Panc1 (cell line): ENCODE measurements around the gene HINT1. TPM values are rescaled to one million over a fixed set of nuclear protein-coding genes. Genes with fewer than 3 reads are reported as not detected.

Source experiments
- ATAC-seq: fragments of 200-7000 bp; cut with Tn5 transposase; 2 replicates; pipeline ENCODE4 v1.9.1; 2020; ENCODE audit warnings: mild to moderate bottlenecking, moderate library complexity
- Bru-seq: library from RNA; stranded (reverse); fragments of 400-500 nt; gene quantifications from one replicate; lab custom pipeline; 2021; lab: Mats Ljungman, UMichigan
- BruChase-seq, 2 experiments: library from RNA; stranded (reverse); fragments of 400-500 nt; gene quantifications; one replicate each; lab custom pipeline; 2021; lab: Mats Ljungman, UMichigan
- BruUV-seq: library from RNA; stranded (reverse); fragments of 400-500 nt; replicated peaks from 2 replicates; lab custom pipeline; 2021; lab: Mats Ljungman, UMichigan
- CTCF ChIA-PET: fragments of 300-600 bp; sonication (Branson Sonifier 250); formaldehyde crosslinking; loops from one replicate; lab custom pipeline; 2022; ENCODE audit warnings: antibody characterized with exemption; lab: Charles Lee
- POLR2A ChIA-PET: fragments of 300-600 bp; sonication (Branson Sonifier 250); formaldehyde crosslinking; loops from one replicate; lab custom pipeline; 2022; ENCODE audit warnings: antibody characterized with exemption; lab: Charles Lee
- DNase-seq: peaks from one replicate; pipeline ENCODE4 v3.0.0-alpha.2; 2010; ENCODE audit warnings: low read depth, low spot score
- H3K27ac ChIP-seq: 2 replicates; pipeline ENCODE4 v1.5.1; 2011; ENCODE audit warnings: mild to moderate bottlenecking, low read length, inconsistent platforms
- H3K27me3 ChIP-seq: fragments of 200-500 bp; sonication (Bioruptor generic); 2 replicates; pipeline ENCODE4 v1.6.0; 2014; ENCODE audit warnings: low read length, inconsistent platforms; ENCODE audit not compliant: control insufficient read depth, insufficient read depth
- H3K36me3 ChIP-seq: fragments of 200-500 bp; sonication (Bioruptor generic); 2 replicates; pipeline ENCODE4 v1.5.1; 2014; ENCODE audit warnings: inconsistent platforms, mild to moderate bottlenecking, low read length, moderate library complexity; ENCODE audit not compliant: control insufficient read depth, insufficient read depth
- H3K4me1 ChIP-seq: 2 replicates; pipeline ENCODE4 v1.5.1; 2011; ENCODE audit warnings: inconsistent platforms, mild to moderate bottlenecking, low read length, moderate library complexity; ENCODE audit not compliant: control insufficient read depth, insufficient read depth
- H3K4me3 ChIP-seq, 2 experiments: 2 replicates each; pipeline ENCODE4 v1.5.1; 2011 to 2012; ENCODE audit warnings: low read depth in 2 of 2, low read length in 2 of 2, mild to moderate bottlenecking in 2 of 2, inconsistent platforms in 1 of 2, moderate library complexity in 1 of 2
- H3K9me3 ChIP-seq: fragments of 200-500 bp; sonication (Bioruptor generic); 2 replicates; pipeline ENCODE4 v1.5.1; 2014; ENCODE audit warnings: low read depth, mild to moderate bottlenecking, inconsistent platforms, low read length, moderate library complexity; ENCODE audit not compliant: control insufficient read depth, insufficient read depth
- CTCF ChIP-seq: fragments of 450-650 bp; IDR thresholded peaks from 2 replicates; pipeline ENCODE4 v1.5.1; 2017; ENCODE audit warnings: mild to moderate bottlenecking
- POLR2AphosphoS5 ChIP-seq: IDR thresholded peaks from 2 replicates; pipeline ENCODE4 v1.6.1; 2012; ENCODE audit warnings: mild to moderate bottlenecking, low read depth, low read length, moderate library complexity
- SIN3A ChIP-seq: IDR thresholded peaks from 2 replicates; pipeline ENCODE4 v1.6.1; 2012; ENCODE audit warnings: low read depth, mild to moderate bottlenecking, low read length, moderate library complexity, borderline replicate concordance; ENCODE audit not compliant: insufficient read depth
- TCF7L2 ChIP-seq: IDR thresholded peaks from 2 replicates; pipeline ENCODE4 v1.6.1; 2011; ENCODE audit warnings: mild to moderate bottlenecking, low read depth, low read length, inconsistent platforms
- in situ Hi-C: cut with HindIII; loops from 2 replicates; pipeline ENCODE4 v1.10.0; 2016; ENCODE audit warnings: low sequenced_read_pairs, low pct_unique_long_range_greater_than_20kb
- intact Hi-C: fragments of 100-400 bp; cut with micrococcal nuclease; formaldehyde crosslinking; loops from one replicate; pipeline ENCODE4 v1.10.0; 2022; ENCODE audit not compliant: unreplicated experiment
- long read RNA-seq: library from polyadenylated mRNA; unstranded; transcript quantifications from one replicate; pipeline ENCODE4 v2.0.0, GENCODE V29; 2021; ENCODE audit not compliant: unreplicated experiment
- polyA plus RNA-seq: library from polyadenylated mRNA; unstranded; fragments of >200 nt; gene quantifications from one replicate; pipeline ENCODE4 v1.2.1, GENCODE V29; 2012; ENCODE audit warnings: missing spikeins; ENCODE audit not compliant: insufficient read length
- total RNA-seq: library from RNA; stranded (reverse); gene quantifications from one replicate; pipeline ENCODE4 v1.2.1, GENCODE V29; 2021; ENCODE audit not compliant: unreplicated experiment
- TF ChIP-seq, protein P1 (sequence below), 2 experiments: IDR thresholded peaks; 2 replicates each; pipeline ENCODE4 v1.6.1; 2011 to 2012; ENCODE audit warnings: low read depth in 2 of 2, control low read depth in 1 of 2, low read length in 1 of 2, mild to moderate bottlenecking in 1 of 2, moderate library complexity in 1 of 2; ENCODE audit not compliant: insufficient read depth in 1 of 2

Gene HINT1
- total RNA-seq (233 TPM), Bru-seq, nascent RNA (percentile 95 among the genes with signal in this experiment), BruChase-seq, experiment 1, labeled RNA remaining after a 2-hour chase (percentile 92 among the genes with signal in this experiment), BruChase-seq, experiment 2, labeled RNA remaining after a 6-hour chase (percentile 93 among the genes with signal in this experiment)
- 316 TPM for polyA plus RNA-seq
- long read RNA-seq, transcript HINT1-209 (3 exons, 656 nt): minor isoform, 5 of 306 reads
- long read RNA-seq, transcript HINT1-201 (3 exons, 1,081 nt): major isoform, 189 of 306 reads
- long read RNA-seq, partial matches to known transcripts: 1 of 306 reads
- long read RNA-seq, other reads (novel, unspliced or antisense): 108 of 306 reads

GRCh38 chr5:131165119-131165727 lies at the start of gene HINT1:
Gene HINT1, minus strand, starts transcription at chr5:131165256. Its CDS starts 51 bp downstream, at chr5:131165205.
- TF ChIP-seq SIN3A (no peak; the same call in 1 of the 2 replicates), POLR2AphosphoS5 (peak; percentile 92), TCF7L2 (no peak), CTCF (peak; percentile 53)
- TF ChIP-seq, protein P1, sequence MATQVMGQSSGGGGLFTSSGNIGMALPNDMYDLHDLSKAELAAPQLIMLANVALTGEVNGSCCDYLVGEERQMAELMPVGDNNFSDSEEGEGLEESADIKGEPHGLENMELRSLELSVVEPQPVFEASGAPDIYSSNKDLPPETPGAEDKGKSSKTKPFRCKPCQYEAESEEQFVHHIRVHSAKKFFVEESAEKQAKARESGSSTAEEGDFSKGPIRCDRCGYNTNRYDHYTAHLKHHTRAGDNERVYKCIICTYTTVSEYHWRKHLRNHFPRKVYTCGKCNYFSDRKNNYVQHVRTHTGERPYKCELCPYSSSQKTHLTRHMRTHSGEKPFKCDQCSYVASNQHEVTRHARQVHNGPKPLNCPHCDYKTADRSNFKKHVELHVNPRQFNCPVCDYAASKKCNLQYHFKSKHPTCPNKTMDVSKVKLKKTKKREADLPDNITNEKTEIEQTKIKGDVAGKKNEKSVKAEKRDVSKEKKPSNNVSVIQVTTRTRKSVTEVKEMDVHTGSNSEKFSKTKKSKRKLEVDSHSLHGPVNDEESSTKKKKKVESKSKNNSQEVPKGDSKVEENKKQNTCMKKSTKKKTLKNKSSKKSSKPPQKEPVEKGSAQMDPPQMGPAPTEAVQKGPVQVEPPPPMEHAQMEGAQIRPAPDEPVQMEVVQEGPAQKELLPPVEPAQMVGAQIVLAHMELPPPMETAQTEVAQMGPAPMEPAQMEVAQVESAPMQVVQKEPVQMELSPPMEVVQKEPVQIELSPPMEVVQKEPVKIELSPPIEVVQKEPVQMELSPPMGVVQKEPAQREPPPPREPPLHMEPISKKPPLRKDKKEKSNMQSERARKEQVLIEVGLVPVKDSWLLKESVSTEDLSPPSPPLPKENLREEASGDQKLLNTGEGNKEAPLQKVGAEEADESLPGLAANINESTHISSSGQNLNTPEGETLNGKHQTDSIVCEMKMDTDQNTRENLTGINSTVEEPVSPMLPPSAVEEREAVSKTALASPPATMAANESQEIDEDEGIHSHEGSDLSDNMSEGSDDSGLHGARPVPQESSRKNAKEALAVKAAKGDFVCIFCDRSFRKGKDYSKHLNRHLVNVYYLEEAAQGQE (IDR thresholded peaks at IDR 0.05; ENCODE audit: insufficient read depth in 1 of 2, low read depth in 2 of 2, low read length in 1 of 2): peak in 1 of 2 experiments; percentile 11; a peak in 1 of 4 replicates
- intact Hi-C loops (loop anchor here (10.0 kb wide), 1 partner anchor 100 kb away; the partner anchor contains the start of gene CDC42SE2), in situ Hi-C loops (no loop called here)
- ChIA-PET POLR2A (no interaction called here), CTCF (interaction anchor here (0.6 kb wide), 1 partner anchor 125 kb away, joined by 3 read pairs; no protein-coding TSS in a partner anchor)
- peak; percentile 69 for DNase-seq
- H3K9me3 ChIP-seq: no peaks in the 10 kb centered on the region
- no TSS peak for BruUV-seq
- peaks cover 22% of the 10 kb centered on the region for H3K4me1 ChIP-seq
- H3K36me3 ChIP-seq: peaks cover 25% of the 10 kb centered on the region
- peak; percentile 96 for ATAC-seq
- H3K27me3 ChIP-seq: no peaks in the 10 kb centered on the region
- H3K27ac ChIP-seq: peak within 1 kb of the TSS; percentile 97
- peak within 1 kb of the TSS; percentile 83 to 92 for H3K4me3 ChIP-seq

DNA sequence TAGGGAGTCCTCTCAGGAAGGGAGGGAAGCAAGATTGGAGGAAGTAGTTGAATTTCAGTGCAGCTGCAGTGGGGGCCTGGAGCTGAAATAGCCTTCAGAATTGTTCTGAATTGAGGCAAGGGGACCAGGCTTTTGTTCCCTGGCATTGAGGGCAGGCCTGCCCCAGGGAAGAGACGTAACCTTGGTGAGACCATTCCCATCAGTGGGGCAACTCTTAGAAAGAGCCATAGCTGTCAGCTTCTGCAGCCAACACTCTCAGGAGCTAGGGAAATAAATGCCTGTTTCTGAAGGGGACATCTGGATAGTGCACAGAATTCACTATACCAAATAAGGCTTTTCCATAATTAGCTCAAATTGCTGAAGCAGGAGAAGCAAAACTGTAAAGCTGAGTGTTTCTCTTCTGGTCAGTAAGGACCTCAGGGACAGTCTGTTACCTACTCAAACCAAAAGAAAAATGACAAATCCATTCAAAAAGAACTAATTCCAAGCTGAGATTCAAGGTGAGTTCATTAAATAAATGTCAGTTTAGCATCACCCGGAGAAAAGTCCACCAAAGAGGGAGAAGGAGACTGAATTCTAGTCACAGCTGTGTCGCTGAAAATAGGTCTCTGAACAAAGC lies 49.7 kb upstream of the HINT1 start:
- no peak for DNase-seq
- CTCF ChIA-PET: no interaction called here

More for the DNA sequence above, 49.7 kb upstream of the HINT1 start:
- H3K27ac ChIP-seq: no peak overlapping the region
- in situ Hi-C loops (no loop called here), intact Hi-C loops (no loop called here)
- H3K4me1 ChIP-seq: no peaks in the 10 kb centered on the region
- POLR2A ChIA-PET: no interaction called here
- TF ChIP-seq CTCF (no peak), POLR2AphosphoS5 (no peak)
- H3K9me3 ChIP-seq: no peaks in the 10 kb centered on the region
- no peaks in the 10 kb centered on the region for H3K27me3 ChIP-seq
- no TSS peak for BruUV-seq
- H3K36me3 ChIP-seq: no peaks in the 10 kb centered on the region
- no peak overlapping the region for H3K4me3 ChIP-seq
- no peak for ATAC-seq
